Fibroblast of mammary gland (primary cell): ENCODE measurements around the gene VPS37C.
"Not testable (repeated sequence)": the region's sequence is repeated elsewhere in the genome, so short reads cannot be mapped to it uniquely, and the experiment has no call there.

Experiments
- DNase-seq: peaks from one replicate; pipeline ENCODE4 v3.0.0-alpha.2; 2010; ENCODE audit warnings: low read depth
- H3K4me3 ChIP-seq: 2 replicates; pipeline ENCODE4 v1.5.1; 2011; ENCODE audit warnings: low read depth, mild to moderate bottlenecking, low read length, moderate library complexity; ENCODE audit not compliant: control insufficient read depth
- TF ChIP-seq, protein P1 (sequence below): conservative IDR thresholded peaks from 2 replicates; pipeline ENCODE4 v1.5.1; 2011; ENCODE audit warnings: low read depth, low read length, inconsistent platforms; ENCODE audit not compliant: control insufficient read depth, insufficient read depth

The VPS37C gene

DNA sequence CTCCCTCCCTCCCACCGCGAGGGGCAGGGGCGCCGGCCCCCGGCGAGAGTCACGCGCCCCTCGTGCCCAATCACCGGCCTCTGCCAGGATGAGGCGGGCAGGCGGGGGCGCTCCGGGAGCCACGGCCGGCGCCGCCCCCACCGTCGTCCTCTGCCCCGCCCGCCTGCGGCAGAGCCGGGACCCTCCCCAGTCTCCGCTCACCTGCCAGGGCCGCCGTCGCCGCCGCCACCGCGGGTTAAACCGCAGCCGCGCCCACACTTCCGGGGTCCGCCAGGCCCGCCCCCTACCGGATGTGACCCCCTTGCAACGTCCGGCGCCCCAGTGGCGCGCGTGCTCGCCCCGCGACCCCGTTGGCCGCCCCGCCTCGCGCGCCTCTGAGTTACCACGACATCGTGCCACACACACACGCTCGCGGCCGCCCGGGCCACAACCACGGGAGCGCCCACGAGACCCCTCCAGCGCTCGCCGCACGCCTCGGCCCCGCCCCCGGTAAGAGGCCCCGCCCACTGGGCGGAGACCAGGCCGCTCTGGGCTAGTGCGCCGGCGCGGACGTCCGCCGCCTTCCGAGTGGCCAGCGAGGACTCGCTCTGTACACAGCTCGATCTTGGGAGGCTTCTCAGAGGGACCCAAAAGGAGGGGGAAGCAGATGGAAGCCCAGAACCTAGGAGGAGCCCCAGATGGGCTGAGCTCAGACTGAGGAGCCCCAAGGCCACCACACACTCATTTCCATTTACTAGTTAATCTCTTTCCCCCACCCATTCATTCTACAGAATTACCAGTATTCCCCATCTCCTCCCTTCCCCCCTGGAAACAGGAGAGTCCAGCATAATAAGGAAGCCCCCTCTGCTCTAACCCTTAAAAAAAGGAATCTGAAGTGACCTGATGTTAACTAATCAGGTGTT lies at the start of gene VPS37C:
Gene VPS37C (minus strand): TSS at position 237 of the 902 bp plus-strand sequence. CDS start 22,597 bp downstream, outside the sequence.
- TF ChIP-seq, protein P1, sequence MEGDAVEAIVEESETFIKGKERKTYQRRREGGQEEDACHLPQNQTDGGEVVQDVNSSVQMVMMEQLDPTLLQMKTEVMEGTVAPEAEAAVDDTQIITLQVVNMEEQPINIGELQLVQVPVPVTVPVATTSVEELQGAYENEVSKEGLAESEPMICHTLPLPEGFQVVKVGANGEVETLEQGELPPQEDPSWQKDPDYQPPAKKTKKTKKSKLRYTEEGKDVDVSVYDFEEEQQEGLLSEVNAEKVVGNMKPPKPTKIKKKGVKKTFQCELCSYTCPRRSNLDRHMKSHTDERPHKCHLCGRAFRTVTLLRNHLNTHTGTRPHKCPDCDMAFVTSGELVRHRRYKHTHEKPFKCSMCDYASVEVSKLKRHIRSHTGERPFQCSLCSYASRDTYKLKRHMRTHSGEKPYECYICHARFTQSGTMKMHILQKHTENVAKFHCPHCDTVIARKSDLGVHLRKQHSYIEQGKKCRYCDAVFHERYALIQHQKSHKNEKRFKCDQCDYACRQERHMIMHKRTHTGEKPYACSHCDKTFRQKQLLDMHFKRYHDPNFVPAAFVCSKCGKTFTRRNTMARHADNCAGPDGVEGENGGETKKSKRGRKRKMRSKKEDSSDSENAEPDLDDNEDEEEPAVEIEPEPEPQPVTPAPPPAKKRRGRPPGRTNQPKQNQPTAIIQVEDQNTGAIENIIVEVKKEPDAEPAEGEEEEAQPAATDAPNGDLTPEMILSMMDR: no peak
- peak; percentile 78 for DNase-seq
- peak within 1 kb of the TSS; percentile 75 for H3K4me3 ChIP-seq

DNA sequence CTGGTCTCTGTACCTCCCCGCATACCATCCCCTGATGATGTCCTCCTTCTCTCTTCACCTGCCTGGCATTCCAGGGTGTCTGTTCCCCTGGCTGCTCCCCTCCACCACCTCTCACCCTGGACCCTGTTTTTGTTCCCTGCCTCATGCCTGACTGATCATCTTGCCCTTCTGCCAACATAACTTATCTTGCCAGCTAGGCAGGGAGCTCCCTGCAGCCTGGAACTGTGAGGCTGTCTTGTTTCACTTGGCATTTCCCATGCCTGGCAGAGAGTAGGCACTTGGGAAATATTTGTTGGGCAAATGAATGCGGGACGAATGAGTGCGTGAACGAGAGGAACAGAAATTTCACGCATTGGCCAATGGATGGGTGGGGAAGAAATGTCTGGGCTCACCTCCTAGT lies 49.4 kb upstream of the VPS37C start:
- H3K4me3 ChIP-seq, DNase-seq: not testable (repeated sequence)

DNA sequence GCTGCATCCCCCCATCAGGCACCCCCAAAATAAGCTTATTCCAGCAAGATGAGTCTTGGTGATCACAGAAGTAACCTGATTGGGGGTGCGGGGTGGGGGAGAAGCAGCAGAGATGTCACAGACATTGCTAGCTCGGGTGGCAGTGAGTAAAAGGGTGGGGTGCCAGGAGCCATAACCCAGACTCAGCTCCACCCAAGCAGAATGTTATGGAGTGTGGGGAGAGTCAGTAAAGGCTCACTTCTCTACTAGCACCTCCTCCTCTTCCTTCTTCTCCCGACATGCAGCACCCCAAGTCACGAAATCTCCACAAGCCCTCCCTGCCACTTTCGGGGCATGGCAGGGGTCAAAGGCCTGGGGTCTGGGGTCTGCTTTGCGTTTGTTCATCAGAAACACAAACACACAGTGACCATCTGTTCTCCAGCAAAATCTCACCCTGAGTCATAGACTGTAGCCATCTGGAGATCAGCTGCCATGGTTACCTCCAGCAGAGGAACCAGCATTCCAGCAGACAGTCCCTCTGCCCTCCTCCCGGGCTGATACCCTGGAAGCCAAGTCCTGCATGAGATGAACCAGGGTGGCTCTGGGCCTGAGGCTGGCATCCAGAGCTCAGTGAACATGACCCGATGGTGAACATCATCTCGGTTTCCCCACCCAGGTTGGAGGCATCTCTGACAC lies 46.5 kb upstream of the VPS37C start:
- H3K4me3 ChIP-seq, DNase-seq: not testable (repeated sequence)

DNA sequence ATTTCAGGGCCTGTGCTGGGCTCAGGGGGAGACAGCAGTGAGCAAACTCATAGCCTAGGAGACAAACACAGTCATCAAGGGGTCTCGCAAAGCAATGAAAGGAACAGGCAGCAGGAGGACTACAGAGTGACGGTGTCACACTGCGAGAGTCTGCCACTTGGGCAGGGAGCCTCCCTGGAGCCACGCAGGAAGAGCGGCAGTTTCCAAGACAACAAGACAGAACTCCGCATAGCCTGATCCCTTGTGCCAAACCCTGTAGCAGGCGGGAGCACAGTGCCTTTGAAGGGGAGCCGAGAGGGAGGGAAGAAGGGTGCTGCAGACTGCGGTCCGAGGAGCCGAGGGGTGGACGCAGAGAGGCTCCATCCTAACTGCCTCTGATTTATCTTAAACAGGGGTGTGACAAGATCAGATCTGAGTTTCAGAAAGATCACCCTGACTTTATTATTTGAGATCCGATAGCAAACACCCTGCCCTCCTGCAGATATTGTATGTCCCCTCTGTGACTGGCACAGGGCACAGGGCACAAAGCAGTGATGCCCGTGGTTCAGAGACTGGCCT lies 43.4 kb upstream of the VPS37C start:
- not testable (repeated sequence) for DNase-seq, H3K4me3 ChIP-seq

DNA sequence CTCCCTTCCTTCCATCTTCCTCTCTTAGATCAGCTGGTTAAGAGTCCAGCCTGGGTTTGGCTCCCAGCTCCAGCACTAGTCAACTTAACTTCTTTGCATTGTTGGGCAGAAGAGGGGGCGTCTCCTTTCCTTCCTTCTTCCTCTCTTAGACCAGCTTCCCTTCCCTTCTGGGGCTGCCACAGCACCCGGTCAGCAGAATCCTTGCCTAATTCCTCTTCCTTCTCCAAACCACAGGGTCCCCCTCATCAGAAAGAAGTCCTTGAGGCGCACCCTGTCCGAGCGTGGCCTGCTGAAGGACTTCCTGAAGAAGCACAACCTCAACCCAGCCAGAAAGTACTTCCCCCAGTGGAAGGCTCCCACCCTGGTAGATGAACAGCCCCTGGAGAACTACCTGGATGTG lies 42.6 kb upstream of the VPS37C start:
- H3K4me3 ChIP-seq, DNase-seq: not testable (repeated sequence)

DNA sequence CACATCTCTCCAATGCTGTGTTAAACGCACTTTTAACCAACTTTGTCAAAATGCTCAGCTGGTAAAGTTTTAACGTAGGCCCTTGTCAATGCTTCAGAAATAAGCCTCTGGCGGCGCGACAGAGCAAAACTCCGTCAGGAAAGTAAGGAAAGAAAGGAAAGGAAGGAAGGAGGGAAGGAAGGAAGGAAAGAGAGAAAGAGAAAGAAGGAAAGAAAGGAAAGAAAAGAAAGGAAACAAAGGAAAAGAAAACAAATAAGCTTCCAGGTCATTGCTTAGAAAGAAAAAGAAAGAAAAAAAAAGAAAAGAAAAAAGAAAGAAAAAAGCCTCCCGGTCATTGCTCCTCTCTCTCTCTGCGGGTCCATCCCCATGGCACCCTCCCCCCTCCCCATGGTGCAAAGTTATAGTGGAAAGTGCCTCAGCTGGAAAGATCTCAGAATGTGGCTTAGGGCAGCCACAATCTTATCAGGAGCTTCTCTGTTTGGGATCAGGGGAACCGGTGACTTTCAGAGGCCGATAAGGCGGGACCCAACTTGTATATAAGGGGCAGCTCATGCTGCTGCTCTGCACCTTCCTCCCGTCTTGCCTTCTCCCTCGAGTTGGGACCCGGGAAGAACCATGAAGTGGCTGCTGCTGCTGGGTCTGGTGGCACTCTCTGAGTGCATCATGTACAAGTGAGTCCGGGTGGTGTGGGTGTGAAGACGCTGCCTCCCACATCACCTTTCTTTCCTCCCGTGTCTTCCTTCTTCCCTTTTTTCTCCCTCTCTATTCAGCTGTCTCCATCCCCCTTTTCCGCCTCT lies 41.9 kb upstream of the VPS37C start, which contains the start of gene PGA3:
Gene PGA3 (plus strand): TSS at position 566 of the 797 bp plus-strand sequence. CDS start 50 bp downstream, at position 616.
- not testable (repeated sequence) for H3K4me3 ChIP-seq, DNase-seq

DNA sequence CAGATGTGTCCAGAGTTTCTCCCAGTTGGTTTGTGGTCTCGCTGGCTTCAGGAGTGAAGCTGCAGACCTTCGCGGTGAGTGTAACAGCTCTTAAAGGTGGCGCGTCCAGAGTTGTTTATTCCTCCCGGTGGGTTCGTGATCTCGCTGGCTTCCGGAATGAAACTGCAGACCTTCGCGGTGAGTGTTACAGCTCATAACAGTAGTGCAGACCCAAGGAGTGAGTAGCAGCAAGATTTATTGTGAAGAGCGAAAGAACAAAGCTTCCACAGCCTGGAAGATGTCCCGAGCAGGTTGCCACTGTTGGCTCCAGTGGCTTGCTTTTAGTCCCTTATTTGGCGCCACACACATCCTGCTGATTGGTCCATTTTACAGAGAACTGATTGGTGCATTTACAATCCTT lies 40.2 kb upstream of the VPS37C start:
- no peak overlapping the region for H3K4me3 ChIP-seq
- TF ChIP-seq, protein P1: no peak
- DNase-seq: no peak

DNA sequence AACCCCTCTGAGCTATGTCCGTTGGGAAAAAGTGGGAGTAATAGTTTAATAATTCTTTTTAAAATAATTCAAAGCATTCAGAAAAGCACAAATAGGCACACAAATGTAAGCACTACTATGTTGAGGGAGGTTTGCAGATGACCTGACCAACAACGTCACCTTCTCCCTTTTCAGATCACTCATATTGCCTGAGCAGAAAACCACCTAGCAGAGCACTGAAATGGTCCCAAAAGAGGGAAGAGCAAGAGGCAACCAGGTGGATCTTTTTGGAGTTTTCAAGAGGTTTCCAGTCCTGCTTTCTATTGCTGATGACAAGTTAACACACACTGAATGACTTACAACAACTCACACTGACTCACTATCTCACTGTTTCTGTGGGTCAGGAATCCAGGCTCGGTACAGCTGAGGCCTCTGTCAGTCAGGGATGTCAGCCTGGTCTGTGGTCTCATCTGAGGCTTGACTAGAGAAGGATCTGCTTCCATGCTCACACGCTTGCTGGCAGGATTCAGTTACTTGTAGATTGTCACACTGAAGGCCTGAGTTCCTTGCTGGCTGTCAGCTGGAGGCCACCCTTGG lies 37.8 kb upstream of the VPS37C start:
- no peak for DNase-seq
- TF ChIP-seq, protein P1: no peak
- no peak overlapping the region for H3K4me3 ChIP-seq

DNA sequence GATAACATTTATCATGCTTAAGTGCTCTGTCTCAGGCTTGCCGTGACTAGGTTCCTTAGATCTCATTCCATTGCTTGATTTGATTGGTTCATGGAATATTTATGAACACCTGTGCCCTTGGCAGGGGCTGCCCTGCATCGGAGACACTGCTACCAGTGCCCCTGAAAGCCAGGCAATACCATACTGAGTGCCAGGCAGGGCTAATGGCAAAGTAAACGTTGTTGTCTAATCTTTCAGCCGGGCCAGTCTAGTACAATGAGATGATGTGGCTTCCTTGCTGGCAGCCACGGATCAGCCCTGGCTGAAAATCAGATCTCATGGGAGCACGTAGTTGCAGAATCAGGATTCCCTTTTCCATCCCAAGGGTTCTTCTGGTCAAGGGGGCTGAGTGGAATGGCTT lies 37.1 kb upstream of the VPS37C start:
- no peak for DNase-seq
- TF ChIP-seq, protein P1: no peak
- no peak overlapping the region for H3K4me3 ChIP-seq
